ENCODE results near the gene LYPD6.

The LYPD6 gene

DNA sequence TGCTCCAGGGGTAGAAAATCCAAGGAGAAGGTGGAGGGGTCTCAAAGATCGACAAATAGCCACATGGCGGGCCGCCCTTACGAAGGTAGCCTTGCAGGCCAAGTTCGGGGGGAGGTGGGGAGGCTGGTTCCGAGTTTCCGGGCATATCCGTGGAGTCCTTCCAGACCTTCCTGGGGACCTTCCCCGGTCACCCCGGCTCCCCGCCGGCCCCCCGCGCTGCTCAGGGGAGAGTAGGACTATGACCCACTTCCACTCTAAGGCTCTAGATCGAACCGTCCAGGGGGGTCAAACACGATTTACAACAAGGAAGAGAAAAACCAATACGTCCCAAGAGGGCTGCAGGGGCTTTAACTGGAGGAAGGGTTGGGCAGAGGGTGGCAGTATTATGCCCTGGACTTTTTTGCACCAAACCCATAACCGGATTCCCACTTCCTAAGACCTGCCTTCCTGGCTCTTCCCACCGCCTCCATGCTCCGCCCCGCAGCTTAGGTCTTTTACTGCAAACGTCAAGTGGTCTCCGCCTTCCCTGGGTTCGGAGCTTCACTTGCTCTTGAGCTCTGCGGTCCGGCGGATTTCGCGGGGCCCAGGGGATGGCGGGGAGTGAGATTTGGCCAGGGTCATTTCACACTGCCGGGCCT lies 779 bp upstream of the LYPD6 start:
- H3K4me1 ChIP-seq = peaks cover 13% of the 10 kb centered on the region
- H3K4me3 ChIP-seq (ENCODE audit: low read depth, low read length) = peak overlapping the region; percentile 54
- no peak overlapping the region for H3K9ac ChIP-seq
- H3K36me3 ChIP-seq (ENCODE audit: control insufficient read depth, insufficient read depth, low read length) = no peaks in the 10 kb centered on the region
- H3K4me2 ChIP-seq (ENCODE audit: low read length) = peak overlapping the region; percentile 68
- H3K9me3 ChIP-seq (ENCODE audit: control insufficient read depth, low read length) = no peaks in the 10 kb centered on the region
- TF ChIP-seq, protein P1, sequence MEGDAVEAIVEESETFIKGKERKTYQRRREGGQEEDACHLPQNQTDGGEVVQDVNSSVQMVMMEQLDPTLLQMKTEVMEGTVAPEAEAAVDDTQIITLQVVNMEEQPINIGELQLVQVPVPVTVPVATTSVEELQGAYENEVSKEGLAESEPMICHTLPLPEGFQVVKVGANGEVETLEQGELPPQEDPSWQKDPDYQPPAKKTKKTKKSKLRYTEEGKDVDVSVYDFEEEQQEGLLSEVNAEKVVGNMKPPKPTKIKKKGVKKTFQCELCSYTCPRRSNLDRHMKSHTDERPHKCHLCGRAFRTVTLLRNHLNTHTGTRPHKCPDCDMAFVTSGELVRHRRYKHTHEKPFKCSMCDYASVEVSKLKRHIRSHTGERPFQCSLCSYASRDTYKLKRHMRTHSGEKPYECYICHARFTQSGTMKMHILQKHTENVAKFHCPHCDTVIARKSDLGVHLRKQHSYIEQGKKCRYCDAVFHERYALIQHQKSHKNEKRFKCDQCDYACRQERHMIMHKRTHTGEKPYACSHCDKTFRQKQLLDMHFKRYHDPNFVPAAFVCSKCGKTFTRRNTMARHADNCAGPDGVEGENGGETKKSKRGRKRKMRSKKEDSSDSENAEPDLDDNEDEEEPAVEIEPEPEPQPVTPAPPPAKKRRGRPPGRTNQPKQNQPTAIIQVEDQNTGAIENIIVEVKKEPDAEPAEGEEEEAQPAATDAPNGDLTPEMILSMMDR (IDR thresholded peaks at IDR 0.05) = peak; percentile 10
- H3K27ac ChIP-seq = peak overlapping the region; percentile 58
- H2AFZ ChIP-seq = peak overlapping the region; percentile 98
- H3K79me2 ChIP-seq = no peaks in the 10 kb centered on the region
- no peaks in the 10 kb centered on the region for H3K27me3 ChIP-seq (ENCODE audit: control insufficient read depth, insufficient read depth, low read length)

GRCh38 chr2:149331023-149331400 lies 625 bp downstream of the LYPD6 start:
- Histone ChIP-seq H2AFZ (peak overlapping the region; percentile 95), H3K4me2 (ENCODE audit: low read length) (peak overlapping the region; percentile 76), H3K27me3 (ENCODE audit: control insufficient read depth, insufficient read depth, low read length) (no peaks in the 10 kb centered on the region), H3K4me3 (ENCODE audit: low read depth, low read length) (peak overlapping the region; percentile 63), H3K9me3 (ENCODE audit: control insufficient read depth, low read length) (no peaks in the 10 kb centered on the region), H3K4me1 (peaks cover 13% of the 10 kb centered on the region), H3K36me3 (ENCODE audit: control insufficient read depth, insufficient read depth, low read length) (no peaks in the 10 kb centered on the region), H3K9ac (no peak overlapping the region), H3K27ac (no peak overlapping the region), H3K79me2 (no peaks in the 10 kb centered on the region)
- TF ChIP-seq, protein P1 (IDR thresholded peaks at IDR 0.05) = no peak

- Histone ChIP-seq H3K79me2 (no peaks in the 10 kb centered on the region), H3K9ac (no peak overlapping the region), H2AFZ (no peak overlapping the region), H3K27ac (no peak overlapping the region), H3K4me2 (ENCODE audit: low read length) (no peak overlapping the region), H3K27me3 (ENCODE audit: control insufficient read depth, insufficient read depth, low read length) (no peaks in the 10 kb centered on the region), H3K9me3 (ENCODE audit: control insufficient read depth, low read length) (no peaks in the 10 kb centered on the region), H3K4me1 (peaks cover 13% of the 10 kb centered on the region), H3K36me3 (ENCODE audit: control insufficient read depth, insufficient read depth, low read length) (no peaks in the 10 kb centered on the region), H3K4me3 (ENCODE audit: low read depth, low read length) (no peak overlapping the region)
- TF ChIP-seq, protein P1 (IDR thresholded peaks at IDR 0.05) = no peak
These were observed 2.0 kb downstream of the LYPD6 start for GRCh38 chr2:149332364-149332763.

- Histone ChIP-seq H3K4me1 (peaks cover 13% of the 10 kb centered on the region), H3K4me3 (ENCODE audit: low read depth, low read length) (no peak overlapping the region), H3K9ac (no peak overlapping the region), H3K4me2 (ENCODE audit: low read length) (no peak overlapping the region), H3K9me3 (ENCODE audit: control insufficient read depth, low read length) (no peaks in the 10 kb centered on the region), H3K79me2 (no peaks in the 10 kb centered on the region), H3K36me3 (ENCODE audit: control insufficient read depth, insufficient read depth, low read length) (no peaks in the 10 kb centered on the region), H3K27me3 (ENCODE audit: control insufficient read depth, insufficient read depth, low read length) (no peaks in the 10 kb centered on the region), H3K27ac (no peak overlapping the region), H2AFZ (no peak overlapping the region)
- TF ChIP-seq, protein P1 (IDR thresholded peaks at IDR 0.05) = no peak
These were observed 3.2 kb downstream of the LYPD6 start for GRCh38 chr2:149333636-149334035.

- H3K27me3 ChIP-seq (ENCODE audit: control insufficient read depth, insufficient read depth, low read length) = no peaks in the 10 kb centered on the region
- TF ChIP-seq, protein P1 (IDR thresholded peaks at IDR 0.05) = no peak
- H3K4me1 ChIP-seq = peaks cover 13% of the 10 kb centered on the region
- H2AFZ ChIP-seq = no peak overlapping the region
- no peaks in the 10 kb centered on the region for H3K36me3 ChIP-seq (ENCODE audit: control insufficient read depth, insufficient read depth, low read length)
- H3K9ac ChIP-seq = no peak overlapping the region
- H3K4me3 ChIP-seq (ENCODE audit: low read depth, low read length) = no peak overlapping the region
- H3K4me2 ChIP-seq (ENCODE audit: low read length) = no peak overlapping the region
- H3K27ac ChIP-seq = no peak overlapping the region
- no peaks in the 10 kb centered on the region for H3K79me2 ChIP-seq
- H3K9me3 ChIP-seq (ENCODE audit: control insufficient read depth, low read length) = no peaks in the 10 kb centered on the region
These were observed 3.8 kb downstream of the LYPD6 start for GRCh38 chr2:149334156-149334555.
